GM21447 (cell line): ENCODE data around the gene ALOX15.
"Not testable (repeated sequence)": the region's sequence is repeated elsewhere in the genome, so short reads cannot be mapped to it uniquely, and the experiment has no call there.

Experiments used
- ATAC-seq: cut with Tn5 transposase; IDR thresholded peaks from one replicate; pipeline ENCODE4 v1.9.1; 2021; ENCODE audit not compliant: unreplicated experiment

Gene ALOX15, protein sequence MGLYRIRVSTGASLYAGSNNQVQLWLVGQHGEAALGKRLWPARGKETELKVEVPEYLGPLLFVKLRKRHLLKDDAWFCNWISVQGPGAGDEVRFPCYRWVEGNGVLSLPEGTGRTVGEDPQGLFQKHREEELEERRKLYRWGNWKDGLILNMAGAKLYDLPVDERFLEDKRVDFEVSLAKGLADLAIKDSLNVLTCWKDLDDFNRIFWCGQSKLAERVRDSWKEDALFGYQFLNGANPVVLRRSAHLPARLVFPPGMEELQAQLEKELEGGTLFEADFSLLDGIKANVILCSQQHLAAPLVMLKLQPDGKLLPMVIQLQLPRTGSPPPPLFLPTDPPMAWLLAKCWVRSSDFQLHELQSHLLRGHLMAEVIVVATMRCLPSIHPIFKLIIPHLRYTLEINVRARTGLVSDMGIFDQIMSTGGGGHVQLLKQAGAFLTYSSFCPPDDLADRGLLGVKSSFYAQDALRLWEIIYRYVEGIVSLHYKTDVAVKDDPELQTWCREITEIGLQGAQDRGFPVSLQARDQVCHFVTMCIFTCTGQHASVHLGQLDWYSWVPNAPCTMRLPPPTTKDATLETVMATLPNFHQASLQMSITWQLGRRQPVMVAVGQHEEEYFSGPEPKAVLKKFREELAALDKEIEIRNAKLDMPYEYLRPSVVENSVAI

DNA sequence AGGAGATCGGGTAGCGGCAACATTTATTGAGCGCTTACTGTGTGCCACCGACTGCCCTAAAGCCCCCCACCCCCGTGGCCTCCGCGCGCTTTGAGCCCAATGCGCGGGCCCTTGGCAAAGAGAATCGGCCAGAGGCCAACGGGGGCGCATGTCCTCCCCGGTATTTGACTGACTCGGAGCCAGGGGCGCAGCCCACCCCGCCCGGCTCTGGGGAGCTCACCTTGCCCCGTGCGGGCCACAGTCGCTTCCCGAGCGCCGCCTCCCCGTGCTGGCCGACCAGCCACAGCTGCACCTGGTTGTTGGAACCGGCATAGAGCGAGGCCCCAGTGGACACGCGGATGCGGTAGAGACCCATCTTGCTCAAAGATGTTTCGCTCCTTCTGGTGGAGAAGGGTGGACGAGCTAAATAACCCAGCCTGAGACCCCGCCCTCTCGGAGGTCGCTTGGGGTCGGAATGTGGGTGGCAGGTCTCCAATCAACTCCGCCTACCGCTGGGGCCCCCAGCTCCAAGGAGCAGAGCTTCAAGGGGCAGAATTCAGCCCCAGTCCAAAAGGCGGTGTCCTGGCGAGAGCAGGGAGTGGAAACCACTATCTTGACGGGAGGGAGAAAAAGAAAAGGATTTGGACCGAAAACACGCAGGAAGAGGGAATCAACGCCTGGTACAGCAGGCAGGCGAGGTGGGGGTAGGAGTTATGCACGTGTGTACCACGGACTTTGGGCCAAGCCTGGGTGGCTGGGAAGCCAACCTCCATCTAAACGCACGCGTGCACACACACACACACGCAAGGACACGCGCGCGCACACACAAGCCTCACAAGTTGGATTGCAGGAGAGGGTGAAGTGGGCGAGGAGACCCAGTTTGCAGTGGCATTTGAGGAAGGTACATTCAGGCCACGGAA is at the start of gene ALOX15:
Gene ALOX15, minus strand, starts transcription at position 382 of the 899 bp plus-strand sequence. Its CDS starts 27 bp downstream, at position 355.
- ATAC-seq = no peak

DNA sequence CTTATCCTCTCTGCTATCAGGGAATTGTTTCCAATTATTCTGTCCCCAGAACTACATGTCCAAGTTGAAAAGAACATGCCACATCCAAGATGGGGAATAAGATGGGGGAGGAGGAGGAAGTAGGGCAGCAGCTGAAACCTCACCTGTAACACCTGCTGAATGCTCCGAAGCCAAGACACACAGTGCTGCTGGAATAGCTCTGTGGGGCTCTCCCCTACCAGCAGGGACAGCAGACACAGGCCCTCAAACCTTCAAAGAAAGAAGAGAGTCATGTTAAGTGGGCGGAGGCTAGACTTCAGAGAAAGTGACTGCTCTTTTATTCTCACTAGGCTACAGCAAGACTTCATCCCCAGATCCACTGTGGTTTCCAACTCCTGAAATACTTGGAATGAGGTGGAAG is 49.3 kb upstream of the ALOX15 start:
- no peak for ATAC-seq

DNA sequence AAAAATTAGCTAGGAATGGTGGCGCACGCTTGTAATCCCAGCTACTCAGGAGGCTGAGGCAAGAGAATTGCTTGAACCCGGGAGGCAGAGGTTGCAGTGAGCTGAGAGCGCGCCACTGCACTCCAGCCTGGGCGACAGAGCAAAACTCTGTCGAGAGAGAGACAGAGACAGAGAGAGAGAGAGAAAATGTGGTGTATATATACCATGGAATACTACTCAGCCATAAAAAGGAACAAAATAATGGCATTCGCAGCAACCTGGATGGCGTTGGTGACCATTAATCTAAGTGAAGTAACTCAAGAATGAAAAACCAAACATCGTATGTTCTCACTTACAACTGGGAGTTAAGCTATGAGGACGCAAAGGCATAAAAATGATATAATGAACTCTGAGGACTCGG is 48.4 kb upstream of the ALOX15 start:
- not testable (repeated sequence) for ATAC-seq

DNA sequence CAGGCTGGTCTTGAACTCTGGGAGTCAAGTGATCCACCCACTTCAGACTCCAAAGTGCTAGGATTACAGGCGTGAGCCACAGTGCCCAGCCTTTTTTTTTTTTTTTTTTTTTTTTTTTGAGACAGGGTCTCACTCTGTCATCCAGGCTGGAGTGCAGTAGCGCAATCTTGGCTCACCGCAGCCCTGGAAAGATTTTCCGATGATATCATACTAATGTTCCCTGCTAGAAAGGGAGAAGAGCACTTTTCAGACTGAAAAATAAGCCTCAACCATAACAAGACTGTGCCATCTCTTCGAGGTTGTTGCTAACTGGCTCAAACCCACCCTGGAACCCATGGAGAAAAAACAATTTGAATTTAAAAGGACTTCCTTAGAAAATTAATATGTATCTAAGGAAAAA is 42.3 kb upstream of the ALOX15 start:
- ATAC-seq = not testable (repeated sequence)

DNA sequence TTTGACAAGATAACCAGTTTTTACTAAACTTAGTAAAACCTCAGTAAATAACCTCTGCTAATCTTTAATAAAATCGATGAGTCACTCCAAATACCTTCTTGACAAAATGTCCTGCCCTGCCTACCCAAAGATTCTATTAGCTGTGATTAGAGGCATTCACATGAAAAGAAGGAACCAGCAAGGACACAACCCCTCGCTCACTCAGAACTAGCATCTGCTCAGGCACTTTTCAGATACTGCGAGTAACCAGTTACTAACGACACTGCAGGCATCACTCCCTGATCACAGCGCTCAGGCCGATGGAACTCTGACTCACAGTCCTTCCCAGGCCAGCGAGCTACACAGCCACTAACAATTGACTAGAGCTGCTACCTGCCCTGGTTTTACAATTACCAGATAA is 38.2 kb upstream of the ALOX15 start:
- ATAC-seq = no peak

DNA sequence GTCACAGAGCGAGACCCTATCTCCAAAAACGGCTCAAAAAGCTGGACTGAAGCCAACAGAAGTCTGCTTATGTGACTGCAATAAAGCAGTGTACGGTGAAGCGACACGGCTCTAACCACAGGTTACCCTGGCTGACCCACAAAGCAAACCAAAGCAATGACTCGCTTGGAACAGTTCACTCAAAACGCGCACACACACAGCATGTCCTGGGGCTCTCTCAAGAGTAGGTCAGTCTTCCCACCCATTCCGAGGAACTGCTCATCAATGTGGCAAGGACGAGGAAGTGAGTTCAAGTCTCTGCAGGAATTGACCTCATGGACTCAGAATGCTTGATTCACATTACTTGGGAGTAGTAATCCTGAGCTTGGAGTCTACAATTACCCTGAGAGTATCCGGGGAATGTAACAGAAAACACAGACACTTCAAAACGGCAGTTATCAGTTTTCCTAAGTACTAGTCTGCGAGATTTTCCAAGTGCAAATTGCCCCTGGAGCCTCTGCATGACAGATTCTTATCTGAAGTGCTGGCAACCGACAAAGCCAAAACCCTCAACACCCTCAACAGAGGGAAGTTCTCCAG is 37.1 kb upstream of the ALOX15 start:
- no peak for ATAC-seq

DNA sequence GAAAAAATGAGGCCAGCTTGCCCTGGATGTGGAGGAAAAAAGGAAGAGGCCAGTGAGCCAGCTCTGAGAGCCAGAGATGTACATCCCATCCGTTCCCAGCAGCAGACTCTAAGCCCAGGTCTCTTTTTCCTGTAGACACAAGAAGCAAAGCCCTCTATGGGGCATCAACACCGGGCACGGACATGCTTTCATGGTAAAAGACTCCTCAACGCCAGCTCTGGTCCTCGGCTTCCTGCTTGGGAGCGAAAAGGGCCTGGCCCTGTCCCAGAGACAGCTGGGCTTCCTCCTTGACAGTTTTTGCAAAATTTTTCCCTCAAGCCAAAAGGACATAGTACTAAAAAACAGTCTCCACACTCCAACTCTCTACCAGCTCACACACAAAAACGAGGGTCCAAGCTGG is 35.3 kb upstream of the ALOX15 start:
- ATAC-seq = no peak

DNA sequence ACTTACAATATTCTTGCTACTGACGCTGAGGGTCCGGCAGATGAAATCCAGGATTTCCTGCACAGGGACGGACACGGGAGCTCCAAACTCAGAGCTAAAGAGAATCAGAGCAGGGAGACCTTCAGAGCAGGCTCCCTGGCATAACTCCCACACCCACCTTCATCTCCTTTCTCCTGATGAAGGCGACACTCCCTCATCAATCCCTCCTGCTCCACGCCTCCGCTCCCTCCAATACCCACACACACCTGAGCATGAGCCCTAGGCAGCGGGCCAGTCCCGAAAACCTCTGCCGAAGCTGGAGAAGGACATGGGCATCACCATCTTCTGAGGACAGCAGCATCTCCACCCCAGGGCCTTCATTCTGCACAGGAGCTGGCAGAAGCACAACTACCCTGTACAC is 34.3 kb upstream of the ALOX15 start:
- ATAC-seq = no peak

DNA sequence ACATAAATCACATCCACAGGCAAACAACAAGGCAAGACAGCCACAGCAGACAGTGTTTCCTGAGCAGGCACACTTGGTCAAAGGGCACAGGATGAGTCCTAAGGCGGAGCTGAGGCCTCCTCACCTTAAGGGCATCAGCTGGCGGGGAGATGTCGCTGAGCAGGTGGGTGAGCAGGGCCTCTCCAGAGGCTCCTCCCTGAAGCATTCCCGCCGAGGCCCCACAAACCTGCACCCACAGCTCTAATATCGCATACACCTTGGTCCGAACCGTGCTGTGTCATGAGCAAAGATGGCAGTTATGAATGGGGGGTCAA is 33.2 kb upstream of the ALOX15 start:
- no peak for ATAC-seq

DNA sequence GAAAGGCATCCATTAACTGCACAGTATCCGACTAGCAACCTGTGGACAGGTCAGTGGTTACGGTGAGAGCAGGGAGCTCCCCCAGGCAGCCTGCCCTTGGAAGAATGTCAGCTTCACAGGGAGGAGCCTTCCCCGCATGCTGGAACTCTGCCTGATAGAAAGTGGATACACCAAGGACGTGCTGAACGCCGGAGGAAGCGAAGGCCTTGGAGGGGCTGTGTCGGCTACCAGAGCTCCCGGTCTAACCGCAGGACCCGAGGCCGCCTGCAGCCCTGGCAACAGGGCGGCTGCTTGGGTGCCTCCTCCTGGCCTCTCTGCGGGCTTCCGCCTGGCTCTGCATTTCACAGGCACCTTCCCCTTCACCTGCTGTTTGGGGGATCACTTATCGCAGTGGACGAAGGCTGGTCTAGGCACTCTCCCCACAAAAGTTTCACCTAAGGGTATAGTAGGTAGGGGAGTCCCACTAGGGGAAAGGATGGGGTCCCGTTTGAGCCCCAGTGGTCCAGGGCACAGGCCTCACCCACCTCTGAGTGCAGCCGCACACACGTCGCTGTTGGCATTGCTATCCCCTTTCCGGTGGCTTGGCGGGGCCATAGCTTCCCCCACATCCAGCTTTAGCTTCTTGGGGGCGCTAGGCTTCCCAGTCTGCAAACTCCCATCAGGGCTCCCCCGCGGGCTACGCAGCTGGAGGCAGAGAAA is 32.7 kb upstream of the ALOX15 start:
- ATAC-seq = no peak

DNA sequence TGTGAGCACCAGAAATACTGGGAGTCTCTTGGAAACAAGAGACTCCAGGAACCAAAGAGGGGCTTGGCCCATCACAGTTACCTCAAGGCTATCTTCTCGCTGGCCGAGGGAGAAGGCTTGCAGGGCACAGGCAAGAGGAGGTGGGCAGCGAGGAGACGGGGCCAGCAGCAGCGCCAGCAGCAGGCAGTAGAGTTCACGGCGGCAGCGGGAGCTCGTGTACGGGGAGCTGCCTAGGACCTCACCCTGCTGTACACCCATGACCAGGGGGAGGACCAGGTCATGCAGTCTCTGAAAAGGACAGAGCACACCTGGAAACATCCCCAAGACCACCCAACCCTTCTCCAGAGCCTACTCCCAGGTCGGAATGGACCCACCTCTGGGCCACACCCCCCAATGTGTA is 31.7 kb upstream of the ALOX15 start:
- ATAC-seq = no peak

DNA sequence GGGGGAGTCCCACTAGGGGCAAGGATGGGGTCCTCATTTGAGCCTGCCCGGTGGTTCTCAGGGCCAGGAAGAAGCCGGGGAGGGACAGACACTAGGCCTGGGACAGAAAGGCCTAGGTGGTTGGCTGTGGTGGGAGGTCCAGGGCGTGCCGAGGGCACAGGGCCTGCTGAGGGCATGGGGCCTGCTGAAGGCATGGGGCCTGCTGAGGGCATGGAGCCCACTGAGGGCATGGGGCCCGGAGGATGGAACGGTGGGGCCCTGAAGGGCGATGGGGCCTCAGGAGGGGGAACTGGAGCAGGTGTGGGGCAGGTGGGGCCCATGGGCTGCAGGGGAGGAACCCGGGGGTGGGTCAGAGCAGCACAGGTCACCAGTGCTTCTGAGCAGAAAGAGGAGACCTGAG is 31.3 kb upstream of the ALOX15 start:
- ATAC-seq = no peak

DNA sequence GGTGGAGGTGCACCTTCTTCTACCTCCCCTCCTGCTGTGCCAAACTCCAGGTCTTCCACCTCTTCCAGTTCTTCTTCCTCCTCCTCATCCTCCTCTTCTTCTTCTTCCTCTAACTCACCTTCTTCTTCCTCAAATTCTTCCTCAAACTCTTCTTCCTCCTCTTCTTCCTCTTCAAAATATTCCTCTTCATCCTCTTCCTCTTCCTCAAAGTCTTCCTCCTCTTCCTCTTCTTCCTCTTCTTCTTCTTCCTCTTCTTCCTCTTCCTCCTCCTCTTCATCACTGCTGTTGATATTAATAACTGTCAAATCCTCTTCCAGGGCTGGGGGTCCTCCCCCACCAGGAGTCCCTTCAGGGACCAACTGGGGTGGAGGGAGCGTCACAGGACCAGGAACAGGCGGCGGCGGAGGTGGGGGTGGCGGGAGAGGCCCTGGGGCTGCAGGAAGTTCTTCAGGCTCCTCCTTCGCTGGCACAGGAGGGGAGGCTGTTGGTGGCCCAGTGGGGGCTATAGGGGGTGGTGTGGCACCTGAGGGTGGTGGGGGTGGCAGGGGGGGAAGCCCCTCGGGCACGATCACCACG is 30.7 kb upstream of the ALOX15 start:
- ATAC-seq = no peak

DNA sequence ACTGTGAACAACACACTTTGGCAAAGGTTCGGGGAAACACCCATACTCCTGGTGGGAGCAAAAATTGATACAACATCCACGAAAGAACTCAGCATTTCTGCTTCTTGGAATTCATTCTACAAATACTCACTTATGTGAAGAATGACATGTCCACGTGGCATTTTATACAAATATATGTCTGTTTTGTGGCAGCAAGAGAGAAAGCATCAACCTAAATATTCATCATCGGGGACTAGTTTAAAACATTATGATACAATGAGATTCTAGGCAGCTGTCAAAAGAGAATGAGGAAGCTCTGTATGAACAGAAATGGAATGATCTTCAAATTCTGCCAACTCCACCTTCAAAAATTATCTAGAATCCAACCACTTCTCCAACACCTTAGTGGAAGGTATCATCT is 25.7 kb upstream of the ALOX15 start:
- ATAC-seq = no peak

DNA sequence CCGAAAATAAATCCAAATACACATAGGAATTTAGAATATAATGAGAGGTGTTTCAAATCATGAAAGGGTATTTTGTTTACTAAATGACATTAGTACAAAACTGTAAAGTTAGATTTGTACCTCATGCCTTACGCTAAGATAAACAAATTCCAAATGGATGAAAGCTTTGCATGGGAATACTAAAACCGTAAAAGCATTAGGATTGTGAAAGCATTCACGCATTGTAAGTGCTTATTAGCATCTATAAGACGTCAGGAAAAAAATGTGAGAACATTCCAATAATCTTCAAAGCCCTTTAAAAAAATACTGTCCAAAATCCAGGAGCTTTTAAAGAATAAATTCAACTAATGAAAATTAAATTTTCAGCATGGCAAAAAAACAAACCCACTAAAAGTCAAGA is 24.8 kb upstream of the ALOX15 start:
- ATAC-seq = no peak

DNA sequence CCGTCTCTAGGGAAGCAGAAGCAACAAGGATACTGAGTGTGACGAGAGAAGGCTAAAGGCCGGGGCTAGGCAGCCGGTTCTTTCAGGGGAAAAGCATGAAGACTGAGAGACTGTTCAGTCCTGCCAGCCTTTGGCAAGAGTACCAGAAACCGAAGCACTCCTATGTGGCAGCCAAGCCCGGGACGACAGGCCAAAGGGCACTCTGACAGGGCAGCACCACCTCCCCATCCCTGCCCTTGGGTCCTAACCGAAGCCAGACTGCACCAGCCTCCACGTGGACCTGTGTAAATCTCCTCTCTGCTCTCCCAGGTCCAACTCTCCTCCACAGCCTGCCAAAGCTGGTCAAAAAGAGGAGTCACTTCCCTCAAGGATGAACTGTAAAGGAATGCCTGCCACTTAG is 23.5 kb upstream of the ALOX15 start:
- ATAC-seq = no peak

DNA sequence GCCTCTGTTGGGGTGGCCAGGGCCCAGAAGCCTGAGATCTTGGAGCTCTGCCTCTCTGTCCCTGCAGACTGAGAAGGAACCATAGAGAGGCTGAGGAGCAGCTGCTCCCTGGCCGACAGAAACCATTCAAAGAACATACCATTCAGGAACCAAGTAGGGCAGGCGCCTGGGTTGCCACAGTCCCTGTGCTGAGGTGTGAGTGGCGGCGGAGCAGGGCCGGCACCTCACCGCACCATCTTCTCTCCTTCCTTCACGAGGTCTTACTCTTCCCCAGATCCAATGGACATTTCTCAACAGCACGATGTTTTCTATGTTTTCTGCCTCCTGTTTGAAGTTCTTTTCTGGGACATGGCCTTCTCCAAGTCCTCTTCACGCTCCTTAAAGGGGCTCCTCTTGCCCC is 22.8 kb upstream of the ALOX15 start:
- no peak for ATAC-seq

DNA sequence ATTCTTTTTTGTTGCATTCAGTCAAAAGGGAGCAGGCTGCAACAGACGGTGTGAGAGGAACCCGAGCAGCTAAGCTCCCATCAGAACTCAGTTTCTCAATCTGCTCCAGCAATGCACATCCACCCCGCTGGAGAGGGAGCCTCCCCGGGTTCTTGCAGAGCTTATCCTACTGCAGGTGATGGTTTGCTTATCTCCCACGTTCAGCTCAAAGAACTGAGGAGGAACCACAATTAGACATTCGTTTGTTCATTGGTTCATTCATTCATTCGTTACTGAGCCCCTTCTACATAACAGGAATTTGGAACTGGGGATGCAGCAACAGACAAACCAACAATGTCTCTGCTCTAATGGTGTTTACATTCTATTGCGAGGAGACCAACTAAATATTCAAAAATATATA is 22.2 kb upstream of the ALOX15 start:
- ATAC-seq = no peak

DNA sequence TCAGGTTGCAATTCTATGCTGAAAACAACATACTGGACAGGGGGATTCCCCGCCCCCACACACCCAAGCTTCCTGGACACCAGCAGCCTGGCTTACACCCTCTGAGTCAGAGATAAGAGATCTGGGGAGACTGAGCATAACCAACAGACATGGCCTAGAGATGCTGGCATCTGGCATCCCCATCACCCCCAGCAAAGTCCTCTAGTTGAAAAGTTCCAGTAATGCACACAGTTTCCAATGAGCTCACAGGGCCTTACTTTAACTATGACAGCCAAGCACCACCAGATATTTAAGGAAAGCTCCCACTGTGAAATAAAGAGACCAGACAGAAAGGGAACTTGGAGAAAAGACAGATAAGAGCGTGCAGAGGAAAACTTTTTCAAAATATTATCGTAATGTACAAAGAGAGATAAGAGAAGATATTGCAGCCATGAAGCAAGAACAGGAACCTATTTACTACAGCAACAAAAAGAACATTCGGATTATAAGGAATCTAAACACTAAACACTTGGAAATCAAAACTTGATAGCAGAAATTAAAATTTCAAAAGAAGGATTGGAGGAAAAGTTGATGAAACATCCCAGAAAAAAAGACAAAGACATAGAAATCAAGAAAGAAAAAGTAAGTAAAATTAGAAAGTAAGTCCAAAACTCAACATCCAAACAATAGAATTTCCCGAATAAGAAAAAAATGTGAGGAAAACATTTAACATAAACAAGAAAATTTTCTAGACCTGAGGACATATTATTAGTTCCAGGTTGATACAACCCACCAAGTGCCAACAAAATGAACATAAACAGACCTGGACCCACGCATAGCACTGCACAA is 17.2 kb upstream of the ALOX15 start:
- no peak for ATAC-seq

DNA sequence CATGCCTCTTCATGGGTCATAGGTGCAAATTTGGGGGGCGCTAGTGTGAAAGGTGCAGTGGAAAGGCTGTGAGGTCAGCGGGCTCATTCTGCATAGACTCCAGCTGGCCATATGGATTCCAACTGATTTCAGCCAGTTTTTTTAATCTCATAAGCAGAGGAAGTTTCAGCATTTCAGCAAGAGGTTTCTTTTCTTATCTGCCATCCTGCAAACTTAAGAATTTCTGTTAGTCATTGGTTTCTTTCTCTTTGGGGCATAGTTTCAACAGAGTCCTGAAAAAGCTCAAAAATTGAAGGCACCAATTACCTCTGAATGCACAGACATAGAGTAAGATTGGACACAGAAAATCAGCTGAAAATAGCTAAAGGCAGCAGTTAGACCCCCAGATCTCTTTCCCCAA is 16.2 kb upstream of the ALOX15 start:
- no peak for ATAC-seq
